B cell (primary cell): ENCODE data around the gene A1CF.

ENCODE experiments used
- EZH2 ChIP-seq: IDR thresholded peaks from 2 replicates; pipeline ENCODE4 v1.6.1; 2012; ENCODE audit warnings: borderline replicate concordance, low read depth, mild to moderate bottlenecking, moderate library complexity, low read length; ENCODE audit not compliant: insufficient read depth, poor library complexity, severe bottlenecking
- TF ChIP-seq, protein P1 (sequence below): fragments of 200-600 bp; IDR thresholded peaks from one replicate; pipeline ENCODE4 v1.8.0; 2022; ENCODE audit warnings: antibody characterized with exemption, mild to moderate bottlenecking

DNA sequence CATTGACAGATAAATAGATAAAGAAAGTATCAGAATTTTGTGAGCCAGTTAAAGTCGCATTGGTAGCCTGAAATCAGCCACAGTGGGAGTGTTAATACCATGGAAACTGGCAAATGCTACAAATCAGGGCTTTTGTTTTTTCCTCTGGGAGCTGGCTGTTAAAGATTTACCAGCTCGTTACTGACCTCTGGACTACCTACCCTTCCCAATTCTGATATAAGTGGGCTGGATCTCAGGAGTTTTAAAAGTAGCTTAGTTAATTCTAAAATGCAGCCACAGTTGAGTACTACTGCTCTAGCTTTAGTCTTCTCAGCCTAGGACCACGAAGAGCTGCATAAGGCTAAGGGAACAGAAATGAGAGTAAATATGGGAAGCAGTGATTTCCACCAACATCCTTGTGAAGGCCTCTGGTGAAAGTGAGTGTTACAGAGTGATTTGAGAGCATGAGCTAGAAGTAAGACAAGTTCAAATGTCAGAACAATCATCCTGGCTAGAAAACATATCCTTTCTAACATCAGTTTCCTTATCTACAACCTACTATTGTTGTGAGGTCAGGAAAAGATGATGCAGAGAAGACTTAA is 53.2 kb downstream of the A1CF start:
- TF ChIP-seq, protein P1, sequence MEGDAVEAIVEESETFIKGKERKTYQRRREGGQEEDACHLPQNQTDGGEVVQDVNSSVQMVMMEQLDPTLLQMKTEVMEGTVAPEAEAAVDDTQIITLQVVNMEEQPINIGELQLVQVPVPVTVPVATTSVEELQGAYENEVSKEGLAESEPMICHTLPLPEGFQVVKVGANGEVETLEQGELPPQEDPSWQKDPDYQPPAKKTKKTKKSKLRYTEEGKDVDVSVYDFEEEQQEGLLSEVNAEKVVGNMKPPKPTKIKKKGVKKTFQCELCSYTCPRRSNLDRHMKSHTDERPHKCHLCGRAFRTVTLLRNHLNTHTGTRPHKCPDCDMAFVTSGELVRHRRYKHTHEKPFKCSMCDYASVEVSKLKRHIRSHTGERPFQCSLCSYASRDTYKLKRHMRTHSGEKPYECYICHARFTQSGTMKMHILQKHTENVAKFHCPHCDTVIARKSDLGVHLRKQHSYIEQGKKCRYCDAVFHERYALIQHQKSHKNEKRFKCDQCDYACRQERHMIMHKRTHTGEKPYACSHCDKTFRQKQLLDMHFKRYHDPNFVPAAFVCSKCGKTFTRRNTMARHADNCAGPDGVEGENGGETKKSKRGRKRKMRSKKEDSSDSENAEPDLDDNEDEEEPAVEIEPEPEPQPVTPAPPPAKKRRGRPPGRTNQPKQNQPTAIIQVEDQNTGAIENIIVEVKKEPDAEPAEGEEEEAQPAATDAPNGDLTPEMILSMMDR = no peak
- no peak for TF ChIP-seq EZH2
